ENCODE data around the gene MAP3K4.
"Not testable (repeated sequence)": the region's sequence is repeated elsewhere in the genome, so short reads cannot be mapped to it uniquely, and the experiment has no call there.

The MAP3K4 gene

GRCh38 chr6:161091151-161091550 is 99.6 kb downstream of the MAP3K4 start:
- no peak for DNase-seq

GRCh38 chr6:161091972-161092701 is 100.6 kb downstream of the MAP3K4 start:
- no peak for DNase-seq

GRCh38 chr6:161094955-161095354 is 103.4 kb downstream of the MAP3K4 start:
- no peak for DNase-seq

GRCh38 chr6:161095916-161096315 is 104.3 kb downstream of the MAP3K4 start:
- no peak for DNase-seq

GRCh38 chr6:161100072-161100471 is 108.5 kb downstream of the MAP3K4 start:
- DNase-seq: no peak

GRCh38 chr6:161101517-161101916 is 109.9 kb downstream of the MAP3K4 start:
- no peak for DNase-seq

- DNase-seq: no peak
Observed at GRCh38 chr6:161103475-161103874, 111.9 kb downstream of the MAP3K4 start.

GRCh38 chr6:161104966-161105365 is 113.4 kb downstream of the MAP3K4 start:
- no peak for DNase-seq

GRCh38 chr6:161105408-161105807 is 113.8 kb downstream of the MAP3K4 start:
- no peak for DNase-seq

GRCh38 chr6:161107779-161108730 is 116.5 kb downstream of the MAP3K4 start:
- no peak for DNase-seq

- DNase-seq: no peak
Observed at GRCh38 chr6:161108916-161109315, 117.3 kb downstream of the MAP3K4 start.

- no peak for DNase-seq
Observed at GRCh38 chr6:161109366-161109765, 117.8 kb downstream of the MAP3K4 start.

GRCh38 chr6:161110028-161110779 is 118.6 kb downstream of the MAP3K4 start:
- DNase-seq: no peak

GRCh38 chr6:161111261-161111660 is 119.7 kb downstream of the MAP3K4 start:
- DNase-seq: no peak

GRCh38 chr6:161115468-161115867 is 123.9 kb downstream of the MAP3K4 start:
- no peak for DNase-seq

- no peak for DNase-seq
Observed at GRCh38 chr6:161116554-161116953, 125.0 kb downstream of the MAP3K4 start.

- DNase-seq: no peak
Observed at GRCh38 chr6:161117308-161117707, 125.7 kb downstream of the MAP3K4 start.

- DNase-seq: no peak
Observed at GRCh38 chr6:161117942-161118341, 126.4 kb downstream of the MAP3K4 start.

- not testable (repeated sequence) for DNase-seq
Observed at GRCh38 chr6:161123319-161123718, 131.8 kb downstream of the MAP3K4 start.

GRCh38 chr6:161125591-161125990 is 134.0 kb downstream of the MAP3K4 start:
- DNase-seq: no peak

- no peak for DNase-seq
Observed at GRCh38 chr6:161127071-161127740, 135.6 kb downstream of the MAP3K4 start.

GRCh38 chr6:161128230-161128629 is 136.7 kb downstream of the MAP3K4 start:
- no peak for DNase-seq
